Kidney epithelial cell (primary cell): Measurements from ENCODE around the gene HCAR2. TPM values are rescaled to one million over a fixed set of nuclear protein-coding genes. Genes with fewer than 3 reads are reported as not detected.
"Not testable (repeated sequence)": the region's sequence is repeated elsewhere in the genome, so short reads cannot be mapped to it uniquely, and the experiment has no call there.

Source experiments
- DNase-seq: peaks from one replicate; pipeline ENCODE4 v3.0.0-alpha.2; 2010; ENCODE audit warnings: low read depth
- H3K27me3 ChIP-seq: 2 replicates; pipeline ENCODE4 v1.6.0; 2011; ENCODE audit warnings: low read length; ENCODE audit not compliant: control insufficient read depth, insufficient read depth
- H3K36me3 ChIP-seq: 2 replicates; pipeline ENCODE4 v1.5.1; 2011; ENCODE audit warnings: low read length; ENCODE audit not compliant: control insufficient read depth, insufficient read depth
- H3K4me3 ChIP-seq: 2 replicates; pipeline ENCODE4 v1.5.1; 2011; ENCODE audit warnings: low read depth, mild to moderate bottlenecking, control low read depth, low read length
- total RNA-seq: library from RNA; depleted of rRNA; stranded (reverse); fragments of >200 nt; gene quantifications from 2 replicates; pipeline ENCODE4 v1.2.3, GENCODE V29; 2015
- TF ChIP-seq, protein P1 (sequence below): IDR thresholded peaks from 2 replicates; pipeline ENCODE4 v1.5.1; 2011; ENCODE audit warnings: mild to moderate bottlenecking, moderate library complexity, low read length, control low read depth, inconsistent platforms; ENCODE audit not compliant: insufficient read depth, poor library complexity, severe bottlenecking

Gene HCAR2
- total RNA-seq = not detected in 2 replicates

DNA sequence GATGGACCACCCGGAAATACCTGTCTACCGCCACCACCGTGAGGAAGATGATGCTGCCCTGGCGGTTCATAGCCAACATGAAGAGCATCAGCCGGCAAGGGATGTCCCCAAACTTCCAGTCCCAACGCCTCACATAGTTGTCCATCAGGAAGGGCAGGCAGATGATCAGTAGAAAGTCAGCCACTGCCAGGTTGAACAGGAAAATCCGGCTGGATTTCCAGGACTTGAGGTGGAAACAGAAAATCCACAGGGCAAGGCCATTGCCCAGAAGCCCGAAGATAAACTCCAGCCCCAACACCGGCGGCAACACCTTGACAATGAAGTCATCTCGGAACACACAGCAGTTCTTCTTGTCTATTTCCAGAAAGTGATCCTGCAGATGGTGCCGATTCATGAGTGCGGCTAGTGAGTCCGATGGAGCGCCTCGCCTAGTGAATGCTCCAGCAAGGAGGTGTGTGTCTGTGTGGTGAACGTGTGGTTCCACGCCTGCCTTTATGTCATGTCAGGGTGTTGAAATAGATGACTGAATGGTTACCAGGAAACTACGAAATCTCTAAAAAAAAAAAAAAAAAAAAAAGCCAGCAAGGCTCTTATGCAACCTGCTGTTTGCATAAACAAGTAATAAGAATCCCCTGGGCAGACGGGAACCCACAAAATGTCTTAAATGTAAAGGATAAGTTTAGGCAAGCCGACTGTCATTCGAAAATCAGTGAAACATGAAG, at the start of gene HCAR2:
Gene HCAR2, minus strand, starts transcription at position 468 of the 722 bp plus-strand sequence. Its CDS starts 74 bp downstream, at position 394.
- H3K27me3 ChIP-seq, H3K4me3 ChIP-seq, DNase-seq, H3K36me3 ChIP-seq: not testable (repeated sequence)

DNA sequence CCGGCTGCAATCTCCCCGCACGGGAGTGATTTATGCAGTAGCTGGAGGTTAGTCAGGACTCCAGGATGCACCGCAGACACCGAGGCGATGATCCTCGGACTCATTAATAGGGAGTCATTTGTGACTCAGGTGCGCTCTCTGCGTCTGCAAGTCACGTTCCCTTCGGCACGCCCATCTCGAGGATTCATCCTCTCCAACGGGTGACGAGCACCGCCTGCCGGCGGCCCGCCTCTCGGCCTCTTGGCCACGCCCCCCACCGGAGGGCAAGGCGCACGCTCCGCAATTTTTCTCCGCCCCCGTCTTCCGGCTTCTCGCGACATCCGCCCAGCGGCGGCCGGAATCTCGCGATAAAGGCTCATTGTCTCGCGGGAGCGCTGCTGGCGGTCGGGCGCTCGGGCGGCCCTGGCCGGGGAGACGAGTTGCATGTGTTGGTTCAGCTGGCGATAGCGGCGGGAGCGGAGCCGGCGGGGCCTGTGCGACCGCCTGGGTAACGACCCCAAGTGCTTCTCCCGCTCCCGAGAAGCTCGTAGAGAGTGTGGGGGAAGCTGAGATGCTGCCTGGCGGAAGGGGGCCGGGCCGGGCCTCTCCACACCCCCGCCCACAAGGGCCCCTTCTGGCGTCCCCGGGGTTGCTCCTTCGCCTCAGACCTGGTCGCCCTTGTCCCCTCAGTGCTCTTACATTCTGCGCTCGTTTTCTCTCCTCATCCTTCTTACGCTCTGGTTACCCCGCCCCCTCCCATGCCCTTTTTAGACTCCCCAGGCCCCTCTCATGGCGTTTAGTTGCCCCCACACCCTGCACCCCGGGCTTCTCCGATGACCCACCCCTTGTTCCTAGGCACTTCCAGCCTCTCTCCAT, 49.5 kb upstream of the HCAR2 start, which contains the start of gene DENR:
Gene DENR, plus strand, starts transcription at position 361 of the 855 bp plus-strand sequence. CDS start 878 bp downstream, outside the sequence.
- H3K36me3 ChIP-seq = no peaks in the 10 kb centered on the region
- H3K27me3 ChIP-seq = no peaks in the 10 kb centered on the region
- peak; percentile 96 for DNase-seq
- peak within 1 kb of the TSS; percentile 82 for H3K4me3 ChIP-seq
- TF ChIP-seq, protein P1, sequence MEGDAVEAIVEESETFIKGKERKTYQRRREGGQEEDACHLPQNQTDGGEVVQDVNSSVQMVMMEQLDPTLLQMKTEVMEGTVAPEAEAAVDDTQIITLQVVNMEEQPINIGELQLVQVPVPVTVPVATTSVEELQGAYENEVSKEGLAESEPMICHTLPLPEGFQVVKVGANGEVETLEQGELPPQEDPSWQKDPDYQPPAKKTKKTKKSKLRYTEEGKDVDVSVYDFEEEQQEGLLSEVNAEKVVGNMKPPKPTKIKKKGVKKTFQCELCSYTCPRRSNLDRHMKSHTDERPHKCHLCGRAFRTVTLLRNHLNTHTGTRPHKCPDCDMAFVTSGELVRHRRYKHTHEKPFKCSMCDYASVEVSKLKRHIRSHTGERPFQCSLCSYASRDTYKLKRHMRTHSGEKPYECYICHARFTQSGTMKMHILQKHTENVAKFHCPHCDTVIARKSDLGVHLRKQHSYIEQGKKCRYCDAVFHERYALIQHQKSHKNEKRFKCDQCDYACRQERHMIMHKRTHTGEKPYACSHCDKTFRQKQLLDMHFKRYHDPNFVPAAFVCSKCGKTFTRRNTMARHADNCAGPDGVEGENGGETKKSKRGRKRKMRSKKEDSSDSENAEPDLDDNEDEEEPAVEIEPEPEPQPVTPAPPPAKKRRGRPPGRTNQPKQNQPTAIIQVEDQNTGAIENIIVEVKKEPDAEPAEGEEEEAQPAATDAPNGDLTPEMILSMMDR = peak; percentile 82

DNA sequence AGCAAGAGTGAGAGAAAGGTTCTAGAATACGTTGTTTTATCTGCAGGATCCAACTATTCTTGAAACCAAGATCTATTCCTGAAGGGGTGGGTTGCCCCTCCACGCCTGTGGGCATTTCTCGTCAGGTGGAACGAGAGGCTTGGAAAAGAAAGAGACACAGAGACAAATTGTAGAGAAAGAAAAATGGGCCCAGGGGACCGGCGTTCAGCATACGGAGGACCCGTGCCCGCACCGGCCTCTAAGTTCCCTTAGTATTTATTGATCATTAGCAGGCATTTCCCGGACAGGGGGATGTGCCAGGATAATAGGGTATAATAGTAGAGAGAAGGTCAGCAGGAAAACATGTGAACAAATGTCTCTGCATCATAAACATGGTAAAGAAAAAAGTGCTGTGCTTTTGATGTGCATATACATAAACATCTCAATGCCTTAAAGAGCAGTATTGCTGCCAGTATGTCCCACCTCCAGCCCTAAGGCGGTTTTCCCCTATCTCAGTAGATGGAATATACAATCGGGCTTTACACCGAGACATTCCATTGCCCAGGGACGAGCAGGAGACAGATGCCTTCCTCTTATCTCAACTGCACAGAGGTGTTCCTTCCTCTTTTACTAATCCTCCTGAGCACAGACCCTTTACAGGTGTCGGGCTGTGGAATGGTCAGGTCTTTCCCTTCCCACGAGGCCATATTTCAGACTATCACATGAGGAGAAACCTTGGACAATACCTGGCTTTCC, 47.8 kb upstream of the HCAR2 start:
- H3K27me3 ChIP-seq, H3K4me3 ChIP-seq: not testable (repeated sequence)

DNA sequence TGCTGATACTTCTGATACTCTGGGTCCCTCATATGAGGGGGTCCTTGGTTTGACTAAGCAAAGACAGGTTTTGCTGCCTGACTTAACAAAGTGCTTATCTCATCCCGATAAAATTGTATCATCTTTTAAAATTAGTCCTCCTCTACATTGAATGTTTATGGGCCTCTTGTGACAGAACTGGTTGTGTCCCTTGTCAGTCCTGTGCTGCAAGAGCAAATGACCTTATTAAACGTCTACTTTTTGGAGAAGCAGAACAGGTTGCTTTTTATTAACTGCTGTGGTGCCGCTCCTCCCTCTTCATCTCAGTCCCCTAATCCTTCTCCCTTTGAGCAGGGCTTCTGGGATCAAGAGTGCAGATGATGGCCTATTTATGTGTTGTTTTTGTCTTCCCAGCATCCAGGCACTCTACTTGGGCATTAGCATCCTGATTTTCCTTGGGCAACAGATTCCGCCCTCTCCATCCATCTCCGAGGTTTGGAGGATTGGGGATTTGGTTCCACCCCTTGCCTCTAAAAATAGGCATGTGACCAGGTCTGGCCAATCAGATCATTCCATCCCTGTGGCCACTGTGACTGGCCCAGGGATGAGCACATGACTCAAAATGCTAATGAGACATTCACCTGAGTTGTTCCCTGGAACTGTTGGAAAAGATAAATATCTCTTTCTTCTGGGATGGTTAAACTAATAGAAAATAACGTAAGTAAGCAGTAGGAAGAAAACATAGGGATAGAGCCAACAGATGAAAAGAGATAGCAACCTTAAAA, 46.6 kb upstream of the HCAR2 start:
- H3K4me3 ChIP-seq = no peak overlapping the region
- no peak for DNase-seq
- no peaks in the 10 kb centered on the region for H3K36me3 ChIP-seq
- TF ChIP-seq, protein P1 = no peak
- H3K27me3 ChIP-seq = no peaks in the 10 kb centered on the region

More for the DNA sequence above, 47.8 kb upstream of the HCAR2 start:
- not testable (repeated sequence) for H3K36me3 ChIP-seq, DNase-seq

DNA sequence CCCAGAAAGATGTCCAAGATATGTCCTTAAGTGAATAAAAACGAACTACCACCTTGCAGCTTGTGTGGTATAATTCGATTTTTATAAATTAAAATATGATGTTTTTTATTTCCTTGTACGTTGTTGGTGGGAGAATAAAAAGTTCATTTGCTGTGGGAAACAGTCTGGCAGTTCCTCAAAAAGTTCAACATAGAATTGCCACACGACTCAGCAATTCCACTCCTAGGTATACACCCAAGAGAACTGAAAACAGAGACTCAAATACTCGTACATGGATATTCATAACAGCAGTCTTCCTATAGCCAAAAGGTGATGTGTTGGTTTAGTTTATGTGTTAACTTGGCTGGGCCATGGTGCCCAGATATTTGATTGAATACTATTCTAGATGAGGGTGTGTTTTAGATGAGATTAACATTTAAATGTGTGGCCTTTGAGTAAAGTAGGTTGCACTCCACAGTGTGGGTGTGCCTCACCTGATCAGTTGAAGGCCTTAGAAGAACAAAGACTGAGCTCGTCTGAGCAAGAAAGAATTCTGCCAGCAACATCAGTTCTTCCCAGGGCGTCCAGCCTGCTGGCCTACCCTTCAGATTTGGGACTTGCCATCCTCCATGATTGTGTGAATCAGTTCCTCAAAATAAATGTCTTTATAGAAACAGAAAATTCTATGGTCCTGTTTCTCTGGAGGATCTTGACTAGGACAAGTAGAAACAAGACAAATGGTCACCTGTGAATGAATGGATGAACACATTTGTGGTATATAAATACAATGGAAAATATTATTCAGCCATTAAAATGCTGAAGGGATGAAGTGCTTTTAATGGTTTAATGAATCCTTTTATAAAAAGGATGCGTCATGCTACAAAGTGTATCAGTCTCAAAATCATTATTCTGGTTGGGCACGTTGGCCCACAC, 44.3 kb upstream of the HCAR2 start:
- TF ChIP-seq, protein P1 = no peak
- H3K4me3 ChIP-seq = no peak overlapping the region
- H3K36me3 ChIP-seq = no peaks in the 10 kb centered on the region
- no peak for DNase-seq
- H3K27me3 ChIP-seq = no peaks in the 10 kb centered on the region
